ENCODE data around the gene A2ML1.
"Not testable (repeated sequence)": the region's sequence is repeated elsewhere in the genome, so short reads cannot be mapped to it uniquely, and the experiment has no call there.

The A2ML1 gene

DNA sequence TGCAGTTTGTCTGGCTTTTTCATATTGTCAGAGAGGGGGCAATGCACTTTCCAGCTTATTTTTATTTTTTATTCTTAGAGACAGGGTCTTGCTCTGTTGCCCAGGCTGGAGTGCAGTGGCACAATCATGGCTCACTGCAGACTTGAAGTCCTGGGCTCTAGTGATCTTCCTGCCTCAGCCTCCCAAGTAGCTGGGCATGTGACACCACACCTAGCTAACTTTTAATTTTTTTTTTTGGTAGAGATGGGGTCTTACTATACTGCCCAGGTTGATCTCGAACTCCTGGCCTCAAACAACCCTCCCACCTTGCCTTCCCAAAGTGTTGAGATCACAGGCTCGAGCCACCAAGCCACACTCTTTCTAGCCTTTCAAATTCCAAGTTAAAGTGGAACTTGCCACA, 3.9 kb upstream of the A2ML1 start:
- Histone ChIP-seq H3K27ac (ENCODE audit: low read length) (peak overlapping the region; percentile 79), H3K4me1 (ENCODE audit: control insufficient read depth, low read depth, low read length) (peaks cover 26% of the 10 kb centered on the region), H3K9me3 (ENCODE audit: control insufficient read depth, low read depth, low read length) (no peaks in the 10 kb centered on the region), H3K9ac (ENCODE audit: low read length) (no peak overlapping the region), H3K36me3 (ENCODE audit: control insufficient read depth, low read depth, low read length) (no peaks in the 10 kb centered on the region), H3K27me3 (ENCODE audit: control insufficient read depth, insufficient read depth, low read length) (no peaks in the 10 kb centered on the region), H3K4me3 (ENCODE audit: low read length) (no peak overlapping the region)

DNA sequence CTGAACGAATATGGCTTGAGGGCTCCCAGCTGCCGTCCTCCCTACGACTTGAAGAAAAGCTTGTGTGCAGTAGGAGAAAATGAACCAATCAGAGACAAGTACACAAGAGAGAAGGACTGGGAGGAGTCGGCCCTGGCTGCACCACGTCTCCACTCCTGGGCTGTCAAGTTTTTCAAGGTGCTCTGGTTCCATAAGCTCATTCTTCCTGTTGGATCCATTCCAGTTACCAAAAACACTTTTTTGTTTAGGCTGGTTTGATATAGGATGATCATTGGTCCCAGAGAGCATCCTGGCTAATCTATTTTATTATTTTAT, 2.8 kb upstream of the A2ML1 start:
- Histone ChIP-seq H3K4me3 (ENCODE audit: low read length) (peak overlapping the region; percentile 42), H3K9me3 (ENCODE audit: control insufficient read depth, low read depth, low read length) (no peaks in the 10 kb centered on the region), H3K4me1 (ENCODE audit: control insufficient read depth, low read depth, low read length) (peaks cover 20% of the 10 kb centered on the region), H3K27me3 (ENCODE audit: control insufficient read depth, insufficient read depth, low read length) (no peaks in the 10 kb centered on the region), H3K27ac (ENCODE audit: low read length) (peak overlapping the region; percentile 79), H3K36me3 (ENCODE audit: control insufficient read depth, low read depth, low read length) (no peaks in the 10 kb centered on the region), H3K9ac (ENCODE audit: low read length) (peak overlapping the region; percentile 27)

DNA sequence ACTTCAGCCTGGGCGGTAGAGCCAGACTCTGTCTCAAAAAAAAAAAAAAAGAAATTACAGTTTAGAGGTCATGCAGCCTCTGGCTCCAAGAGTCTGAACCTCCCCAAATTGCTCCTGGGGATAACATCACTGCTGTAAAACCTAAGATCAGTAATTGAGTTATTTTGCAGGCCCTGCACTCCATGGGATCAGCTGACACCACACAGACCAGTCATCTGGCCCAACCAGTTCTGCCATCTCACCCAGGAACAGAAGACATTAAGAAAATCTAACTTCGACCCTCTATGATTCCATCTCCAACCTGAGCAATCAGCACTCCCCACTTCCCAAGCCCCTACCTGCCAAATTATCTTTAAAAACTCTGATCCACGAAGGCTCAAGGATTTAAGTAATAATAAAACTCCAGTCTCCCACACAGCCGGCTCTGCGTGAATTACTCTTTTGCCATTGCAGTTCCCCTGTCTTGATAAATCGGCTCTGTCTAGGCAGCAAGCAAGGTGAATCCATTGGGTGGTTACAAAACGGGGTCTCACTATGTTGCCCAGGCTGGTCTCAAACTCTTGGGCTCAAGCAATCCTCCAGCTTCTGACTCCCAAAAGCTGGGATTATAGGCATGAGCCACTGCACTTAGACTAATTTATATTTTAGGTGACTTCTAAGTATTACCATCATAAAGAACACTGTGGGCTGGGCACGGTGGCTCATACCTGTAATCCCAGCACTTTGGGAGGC, 1.6 kb upstream of the A2ML1 start:
- not testable (repeated sequence) for H3K27ac ChIP-seq (ENCODE audit: low read length); H3K27me3 ChIP-seq (ENCODE audit: control insufficient read depth, insufficient read depth, low read length); H3K36me3 ChIP-seq (ENCODE audit: control insufficient read depth, low read depth, low read length); H3K4me3 ChIP-seq (ENCODE audit: low read length); H3K9me3 ChIP-seq (ENCODE audit: control insufficient read depth, low read depth, low read length); H3K9ac ChIP-seq (ENCODE audit: low read length)
- H3K4me1 ChIP-seq (ENCODE audit: control insufficient read depth, low read depth, low read length) = peaks cover 20% of the 10 kb centered on the region

DNA sequence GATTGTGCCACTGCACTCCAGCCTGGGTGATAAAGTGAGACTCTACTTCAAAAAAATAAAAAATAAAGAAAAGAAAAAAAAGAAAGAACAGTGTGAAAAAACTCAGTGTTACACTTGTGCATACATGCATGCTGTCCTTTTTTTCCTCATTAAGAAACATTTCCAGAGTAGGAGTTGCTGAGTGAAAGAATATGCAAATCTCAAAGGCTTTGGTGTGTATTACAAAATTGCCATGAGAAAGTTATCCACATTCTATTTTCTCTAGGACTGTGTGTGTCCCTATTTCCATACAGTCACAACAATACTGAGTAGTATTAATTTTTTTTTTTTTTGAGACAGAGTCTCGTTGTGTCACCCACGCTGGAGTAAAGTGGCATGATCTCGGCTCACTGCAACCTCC, 830 bp upstream of the A2ML1 start:
- Histone ChIP-seq H3K36me3 (ENCODE audit: control insufficient read depth, low read depth, low read length) (no peaks in the 10 kb centered on the region), H3K4me3 (ENCODE audit: low read length) (no peak overlapping the region), H3K9me3 (ENCODE audit: control insufficient read depth, low read depth, low read length) (no peaks in the 10 kb centered on the region), H3K9ac (ENCODE audit: low read length) (no peak overlapping the region), H3K27ac (ENCODE audit: low read length) (no peak overlapping the region), H3K27me3 (ENCODE audit: control insufficient read depth, insufficient read depth, low read length) (no peaks in the 10 kb centered on the region), H3K4me1 (ENCODE audit: control insufficient read depth, low read depth, low read length) (peaks cover 20% of the 10 kb centered on the region)

DNA sequence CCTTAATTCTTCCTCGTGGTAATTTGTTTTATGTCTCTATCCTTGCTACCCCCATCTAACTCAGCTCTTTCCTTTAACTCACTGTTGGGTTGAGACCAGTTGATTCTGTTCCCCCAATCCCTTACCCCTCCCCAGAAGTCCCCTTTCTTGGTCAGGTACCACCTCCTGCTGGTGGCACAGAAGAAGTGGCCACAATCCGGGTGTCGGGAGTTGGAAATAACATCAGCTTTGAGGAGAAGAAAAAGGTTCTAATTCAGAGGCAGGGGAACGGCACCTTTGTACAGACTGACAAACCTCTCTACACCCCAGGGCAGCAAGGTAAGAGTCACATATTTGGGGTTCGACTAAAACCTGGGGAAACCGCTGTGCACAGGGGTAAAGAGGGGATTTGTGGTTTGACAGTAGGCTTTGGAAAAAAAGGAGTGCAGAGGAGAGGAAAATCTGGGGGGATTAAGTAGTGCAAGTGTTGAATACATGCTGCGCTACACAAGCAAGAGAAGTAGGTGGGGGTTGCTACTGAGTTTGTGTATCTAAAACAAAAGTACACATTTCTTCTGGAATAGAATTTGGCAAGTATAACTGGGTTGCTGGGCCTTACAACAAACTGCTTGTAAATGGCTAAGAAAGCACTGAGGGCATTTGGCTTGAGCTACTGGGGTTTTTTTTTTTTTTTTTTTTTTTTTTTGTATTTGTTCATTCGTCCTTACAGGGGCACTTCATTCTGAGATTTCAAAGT, 1.3 kb downstream of the A2ML1 start:
- no peak overlapping the region for H3K27ac ChIP-seq (ENCODE audit: low read length)
- H3K36me3 ChIP-seq (ENCODE audit: control insufficient read depth, low read depth, low read length) = no peaks in the 10 kb centered on the region
- H3K27me3 ChIP-seq (ENCODE audit: control insufficient read depth, insufficient read depth, low read length) = no peaks in the 10 kb centered on the region
- H3K4me1 ChIP-seq (ENCODE audit: control insufficient read depth, low read depth, low read length) = peaks cover 22% of the 10 kb centered on the region
- H3K9me3 ChIP-seq (ENCODE audit: control insufficient read depth, low read depth, low read length) = no peaks in the 10 kb centered on the region
- no peak overlapping the region for H3K9ac ChIP-seq (ENCODE audit: low read length)
- H3K4me3 ChIP-seq (ENCODE audit: low read length) = no peak overlapping the region

DNA sequence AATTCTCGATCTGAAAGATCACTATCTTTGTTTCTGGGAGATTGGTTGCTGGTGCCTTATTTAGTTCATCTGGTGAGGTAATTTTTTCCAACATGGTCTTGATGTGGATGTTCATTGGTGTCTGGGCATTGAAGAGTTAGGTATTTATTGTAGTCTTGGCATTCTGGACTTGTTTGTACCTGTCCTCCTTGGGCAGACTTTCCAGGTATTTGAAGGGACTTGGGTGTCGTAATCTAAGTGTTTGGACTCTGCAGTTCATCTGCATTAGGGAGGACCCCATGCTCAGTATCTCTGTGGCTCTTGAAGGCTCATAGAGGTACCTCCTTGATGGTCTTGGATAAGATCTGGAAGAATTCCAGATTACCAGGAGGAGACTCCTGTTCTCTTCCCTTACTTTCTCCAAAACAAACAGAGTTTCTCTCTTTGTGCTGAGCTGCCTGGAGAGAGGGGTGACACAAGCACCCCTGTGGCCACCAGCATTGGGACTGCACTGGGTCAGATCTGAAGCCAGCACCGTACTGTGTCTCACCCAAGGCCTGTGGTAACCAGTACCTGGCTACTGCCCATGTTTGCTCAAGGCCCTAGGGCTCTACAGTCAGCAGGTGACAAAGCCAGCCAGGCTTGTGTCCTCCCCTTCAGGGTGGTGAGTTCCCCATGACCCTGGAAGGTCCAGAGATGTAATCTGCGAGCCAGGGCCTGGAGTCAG, 5.3 kb downstream of the A2ML1 start:
- H3K4me3 ChIP-seq (ENCODE audit: low read length) = no peak overlapping the region

DNA sequence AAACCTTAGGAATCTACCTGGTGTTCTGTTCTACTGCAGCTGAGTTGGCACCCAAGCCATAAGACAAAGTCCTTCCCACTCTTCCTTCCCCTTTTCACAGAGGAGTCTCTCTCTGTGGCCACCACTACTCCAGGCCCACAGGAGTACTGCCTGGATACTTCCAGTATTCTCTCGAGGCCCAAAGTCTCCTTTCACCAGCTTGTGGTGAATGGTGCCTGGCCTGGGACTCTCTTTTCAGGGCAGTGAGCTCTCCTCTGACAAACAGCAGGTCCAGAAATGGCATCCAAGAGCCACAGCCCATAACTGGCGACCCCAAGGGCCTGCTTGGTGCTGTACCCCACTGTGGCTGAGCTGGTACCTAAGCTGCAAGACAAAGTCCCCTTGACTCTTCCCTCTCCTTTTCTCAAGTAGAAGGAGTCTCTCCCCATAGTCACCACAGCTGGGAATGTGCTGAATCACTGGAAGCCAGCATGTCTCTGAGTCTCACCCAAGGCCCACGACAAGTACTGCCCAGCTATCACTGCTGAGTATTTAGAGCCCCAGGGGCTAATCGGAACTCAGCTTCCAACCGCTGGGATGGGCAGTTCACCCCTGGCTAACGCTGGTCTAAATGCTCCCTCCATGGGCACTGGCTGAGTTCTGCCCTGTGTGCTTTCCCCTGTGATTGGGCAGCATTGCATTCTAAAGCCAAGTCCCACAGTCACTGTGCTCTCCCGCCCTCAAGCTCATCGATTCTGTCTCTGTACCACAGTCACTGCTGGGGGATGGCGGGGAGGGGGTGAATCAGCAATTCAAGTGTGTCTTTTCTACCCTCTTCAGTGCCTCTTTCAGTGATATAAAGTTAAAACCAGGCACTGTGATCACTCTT, 6.1 kb downstream of the A2ML1 start:
- Histone ChIP-seq H3K4me3 (ENCODE audit: low read length) (no peak overlapping the region), H3K9ac (ENCODE audit: low read length) (no peak overlapping the region), H3K27ac (ENCODE audit: low read length) (no peak overlapping the region), H3K36me3 (ENCODE audit: control insufficient read depth, low read depth, low read length) (no peaks in the 10 kb centered on the region), H3K9me3 (ENCODE audit: control insufficient read depth, low read depth, low read length) (no peaks in the 10 kb centered on the region), H3K27me3 (ENCODE audit: control insufficient read depth, insufficient read depth, low read length) (no peaks in the 10 kb centered on the region), H3K4me1 (ENCODE audit: control insufficient read depth, low read depth, low read length) (peaks cover 23% of the 10 kb centered on the region)

More for the DNA sequence above, 5.3 kb downstream of the A2ML1 start:
- Histone ChIP-seq H3K9me3 (ENCODE audit: control insufficient read depth, low read depth, low read length) (no peaks in the 10 kb centered on the region), H3K27ac (ENCODE audit: low read length) (no peak overlapping the region), H3K27me3 (ENCODE audit: control insufficient read depth, insufficient read depth, low read length) (no peaks in the 10 kb centered on the region), H3K36me3 (ENCODE audit: control insufficient read depth, low read depth, low read length) (no peaks in the 10 kb centered on the region), H3K9ac (ENCODE audit: low read length) (no peak overlapping the region), H3K4me1 (ENCODE audit: control insufficient read depth, low read depth, low read length) (peaks cover 24% of the 10 kb centered on the region)

DNA sequence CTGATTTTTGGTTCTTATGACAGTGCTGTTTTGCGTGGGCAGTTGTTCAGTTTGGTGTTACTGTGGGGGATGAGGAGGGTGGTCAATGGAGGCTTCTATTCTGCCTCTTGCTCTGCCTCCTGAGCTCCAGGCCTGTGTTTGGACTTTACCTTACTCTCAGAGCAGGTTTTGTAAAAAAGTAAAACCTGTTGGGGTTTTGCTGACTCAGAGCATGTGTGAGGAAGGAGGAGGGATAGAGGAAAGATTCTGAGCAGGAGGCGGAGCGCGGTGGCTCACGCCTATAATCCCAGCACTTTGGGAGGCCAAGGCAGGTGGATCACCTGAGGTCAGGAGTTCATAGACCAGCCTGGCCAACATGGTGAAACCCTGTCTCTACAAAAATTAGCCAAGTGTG, 6.7 kb downstream of the A2ML1 start:
- Histone ChIP-seq H3K27ac (ENCODE audit: low read length) (no peak overlapping the region), H3K9ac (ENCODE audit: low read length) (no peak overlapping the region), H3K36me3 (ENCODE audit: control insufficient read depth, low read depth, low read length) (no peaks in the 10 kb centered on the region)

DNA sequence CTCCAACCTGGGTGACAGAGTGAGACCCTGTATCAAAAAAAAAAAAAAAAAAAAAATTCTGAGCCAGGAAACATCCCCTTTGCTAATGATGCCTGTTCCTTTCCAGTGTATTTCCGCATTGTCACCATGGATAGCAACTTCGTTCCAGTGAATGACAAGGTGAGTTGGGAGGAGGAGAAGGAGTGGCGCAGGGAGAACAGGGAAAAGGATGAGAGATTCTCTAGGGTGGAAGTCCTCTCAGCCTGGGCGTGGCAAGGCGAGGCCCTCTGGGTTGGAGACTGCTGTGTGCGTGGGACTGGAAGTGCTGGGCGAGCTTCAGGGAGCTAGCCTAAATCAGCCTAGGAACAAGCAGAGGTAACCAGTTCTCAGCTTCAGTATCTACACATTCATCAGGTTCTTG, 7.2 kb downstream of the A2ML1 start:
- Histone ChIP-seq H3K27me3 (ENCODE audit: control insufficient read depth, insufficient read depth, low read length) (no peaks in the 10 kb centered on the region), H3K4me3 (ENCODE audit: low read length) (no peak overlapping the region), H3K9ac (ENCODE audit: low read length) (no peak overlapping the region), H3K4me1 (ENCODE audit: control insufficient read depth, low read depth, low read length) (peaks cover 29% of the 10 kb centered on the region), H3K27ac (ENCODE audit: low read length) (no peak overlapping the region), H3K36me3 (ENCODE audit: control insufficient read depth, low read depth, low read length) (no peaks in the 10 kb centered on the region), H3K9me3 (ENCODE audit: control insufficient read depth, low read depth, low read length) (no peaks in the 10 kb centered on the region)

More for the DNA sequence above, 6.7 kb downstream of the A2ML1 start:
- no peaks in the 10 kb centered on the region for H3K9me3 ChIP-seq (ENCODE audit: control insufficient read depth, low read depth, low read length)
- no peaks in the 10 kb centered on the region for H3K27me3 ChIP-seq (ENCODE audit: control insufficient read depth, insufficient read depth, low read length)
- H3K4me1 ChIP-seq (ENCODE audit: control insufficient read depth, low read depth, low read length) = peaks cover 24% of the 10 kb centered on the region
- no peak overlapping the region for H3K4me3 ChIP-seq (ENCODE audit: low read length)

DNA sequence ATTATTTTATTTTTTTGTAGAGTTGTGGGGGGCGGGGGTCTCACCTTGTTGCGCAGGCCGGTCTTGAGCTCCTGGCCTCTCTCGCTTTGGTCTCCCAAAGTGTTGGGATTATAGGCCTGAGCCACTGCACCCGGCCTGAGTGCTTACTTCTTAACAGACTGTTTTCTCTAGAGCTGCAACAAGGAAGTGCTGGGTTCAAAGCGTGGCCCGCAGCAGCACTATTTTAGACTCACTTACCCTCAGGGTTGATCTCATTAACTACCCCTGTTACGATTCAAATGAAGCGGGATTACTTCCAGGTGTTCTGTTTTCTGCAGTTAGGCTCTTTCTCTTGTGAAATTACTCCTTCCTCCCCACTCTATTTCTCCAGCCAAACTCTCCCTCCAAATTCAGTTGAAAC, 8.7 kb downstream of the A2ML1 start:
- no peaks in the 10 kb centered on the region for H3K27me3 ChIP-seq (ENCODE audit: control insufficient read depth, insufficient read depth, low read length)
- no peak overlapping the region for H3K9ac ChIP-seq (ENCODE audit: low read length)
- H3K4me3 ChIP-seq (ENCODE audit: low read length) = no peak overlapping the region
- H3K9me3 ChIP-seq (ENCODE audit: control insufficient read depth, low read depth, low read length) = no peaks in the 10 kb centered on the region
- no peaks in the 10 kb centered on the region for H3K36me3 ChIP-seq (ENCODE audit: control insufficient read depth, low read depth, low read length)
- peaks cover 33% of the 10 kb centered on the region for H3K4me1 ChIP-seq (ENCODE audit: control insufficient read depth, low read depth, low read length)
- H3K27ac ChIP-seq (ENCODE audit: low read length) = no peak overlapping the region

DNA sequence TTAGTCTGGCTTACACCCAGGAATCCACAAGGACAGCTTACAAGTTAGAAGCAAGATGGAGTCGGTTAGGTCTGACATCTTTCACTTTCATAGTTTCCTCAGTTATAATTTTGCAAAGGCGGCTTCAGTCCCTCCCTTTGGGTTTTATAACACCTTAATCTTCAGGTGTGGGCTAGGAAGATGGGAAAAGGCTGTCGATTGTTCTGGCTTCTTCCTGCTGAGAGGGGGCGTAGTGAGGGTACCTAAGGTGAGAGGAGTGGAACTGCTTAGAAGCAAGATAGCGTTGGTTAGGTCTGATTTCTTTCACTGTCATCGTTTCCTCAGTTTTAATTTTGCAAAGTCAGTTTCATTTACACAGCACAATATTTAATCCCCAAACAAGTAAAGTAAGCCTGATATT, 10.1 kb downstream of the A2ML1 start:
- Histone ChIP-seq H3K27me3 (ENCODE audit: control insufficient read depth, insufficient read depth, low read length) (no peaks in the 10 kb centered on the region), H3K27ac (ENCODE audit: low read length) (no peak overlapping the region), H3K9ac (ENCODE audit: low read length) (no peak overlapping the region), H3K4me1 (ENCODE audit: control insufficient read depth, low read depth, low read length) (peaks cover 33% of the 10 kb centered on the region), H3K4me3 (ENCODE audit: low read length) (no peak overlapping the region), H3K36me3 (ENCODE audit: control insufficient read depth, low read depth, low read length) (no peaks in the 10 kb centered on the region), H3K9me3 (ENCODE audit: control insufficient read depth, low read depth, low read length) (no peaks in the 10 kb centered on the region)

All from iPS-18a (cell line).